Measurements from ENCODE around the gene ZNF577.

GRCh38 chr19:51887522-51888498 is at the start of gene ZNF577:
- no peak for TF ChIP-seq CTCF (IDR thresholded peaks at IDR 0.05)
- TF ChIP-seq SIN3A (IDR thresholded peaks at IDR 0.05; ENCODE audit: borderline replicate concordance, insufficient read depth, low read depth, low read length): no peak
- TF ChIP-seq REST (IDR thresholded peaks at IDR 0.05; ENCODE audit: insufficient read depth in 1 of 2, low read depth in 2 of 2, low read length in 1 of 2): no peak
- no peak for TF ChIP-seq POLR2AphosphoS5 (IDR thresholded peaks at IDR 0.05; ENCODE audit: low read depth, low read length)

All from Panc1 (cell line).